ENCODE data around the gene PRR27.

Gene PRR27

DNA sequence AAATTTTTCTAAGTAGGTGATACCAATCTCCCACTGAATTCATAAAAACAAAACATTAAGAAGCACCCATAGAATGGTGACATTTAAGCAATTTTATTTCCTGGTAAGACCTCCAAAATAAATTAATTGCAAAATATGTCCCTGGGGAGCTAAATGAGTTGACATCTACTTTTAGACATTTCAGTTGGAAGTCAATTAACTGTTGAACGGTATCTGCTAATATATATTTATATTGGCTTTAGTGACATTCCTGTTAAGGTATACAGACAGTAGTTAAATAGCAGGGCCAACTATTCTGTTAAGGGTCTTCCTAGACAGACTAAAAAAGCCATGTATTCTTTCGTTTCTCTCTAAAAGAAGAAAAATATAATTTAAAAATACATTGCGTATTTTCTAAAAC, at the start of gene PRR27:
Gene PRR27, plus strand, starts transcription at position 301 of the 400 bp plus-strand sequence. CDS start 139 bp downstream, outside the sequence.
- no peak within 1 kb of the TSS for H3K4me3 ChIP-seq (replicated peaks; ENCODE audit: low read depth, low read length)
- no peak for TF ChIP-seq CTCF (IDR thresholded peaks at IDR 0.05; ENCODE audit: low read depth, low read length, missing control alignments)
- DNase-seq (ENCODE audit: extremely low read depth, low read depth) = no peak

GRCh38 chr4:70110917-70111316, 43.1 kb upstream of the PRR27 start:
- no peak for TF ChIP-seq CTCF (IDR thresholded peaks at IDR 0.05; ENCODE audit: low read depth, low read length, missing control alignments)
- H3K4me3 ChIP-seq (replicated peaks; ENCODE audit: low read depth, low read length) = no peak overlapping the region
- no peak for DNase-seq (ENCODE audit: extremely low read depth, low read depth)

DNA sequence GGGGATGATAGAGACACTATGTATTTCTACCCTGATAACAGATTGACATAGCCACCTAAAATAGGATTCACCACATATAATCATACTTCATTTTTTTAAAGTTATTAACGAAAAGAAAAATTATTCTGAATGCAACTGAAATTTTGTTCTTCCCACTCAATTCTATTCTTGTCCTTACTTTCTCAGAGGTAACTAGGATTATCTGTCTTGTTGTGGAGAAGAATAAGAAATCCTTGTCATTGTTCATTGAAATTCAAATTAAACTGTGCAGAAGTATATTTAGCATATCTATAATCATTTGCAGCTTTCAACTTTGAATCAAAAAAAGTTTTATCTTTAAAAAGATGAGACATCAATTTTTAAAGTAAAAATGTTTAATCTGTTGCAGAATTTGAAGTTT, 40.4 kb upstream of the PRR27 start:
- no peak for DNase-seq (ENCODE audit: extremely low read depth, low read depth)
- H3K4me3 ChIP-seq (replicated peaks; ENCODE audit: low read depth, low read length) = no peak overlapping the region
- TF ChIP-seq CTCF (IDR thresholded peaks at IDR 0.05; ENCODE audit: low read depth, low read length, missing control alignments) = no peak

- no peak for TF ChIP-seq CTCF (IDR thresholded peaks at IDR 0.05; ENCODE audit: low read depth, low read length, missing control alignments)
- no peak overlapping the region for H3K4me3 ChIP-seq (replicated peaks; ENCODE audit: low read depth, low read length)
- DNase-seq (ENCODE audit: extremely low read depth, low read depth) = no peak
Observed at GRCh38 chr4:70114096-70114495, 39.9 kb upstream of the PRR27 start.

GRCh38 chr4:70120323-70120722, 33.7 kb upstream of the PRR27 start:
- DNase-seq (ENCODE audit: extremely low read depth, low read depth) = no peak
- H3K4me3 ChIP-seq (replicated peaks; ENCODE audit: low read depth, low read length) = no peak overlapping the region
- TF ChIP-seq CTCF (IDR thresholded peaks at IDR 0.05; ENCODE audit: low read depth, low read length, missing control alignments) = no peak

GRCh38 chr4:70133473-70133872, 20.6 kb upstream of the PRR27 start:
- no peak overlapping the region for H3K4me3 ChIP-seq (replicated peaks; ENCODE audit: low read depth, low read length)
- no peak for TF ChIP-seq CTCF (IDR thresholded peaks at IDR 0.05; ENCODE audit: low read depth, low read length, missing control alignments)
- DNase-seq (ENCODE audit: extremely low read depth, low read depth) = no peak

- no peak for DNase-seq (ENCODE audit: extremely low read depth, low read depth)
- no peak for TF ChIP-seq CTCF (IDR thresholded peaks at IDR 0.05; ENCODE audit: low read depth, low read length, missing control alignments)
- H3K4me3 ChIP-seq (replicated peaks; ENCODE audit: low read depth, low read length) = no peak overlapping the region
Observed at GRCh38 chr4:70138751-70139150, 15.3 kb upstream of the PRR27 start.
